KOPT-K1 (cell line): ENCODE data around the gene POLD4.

Experiments used
- H3K27ac ChIP-seq: fragments of 200-600 bp; sonication (generic); 2 replicates; pipeline ENCODE4 v1.5.1; 2016; ENCODE audit warnings: antibody characterized with exemption, mild to moderate bottlenecking, low read depth, low read length; ENCODE audit not compliant: poor library complexity, severe bottlenecking
- H3K36me3 ChIP-seq: fragments of 200-600 bp; sonication (generic); 2 replicates; pipeline ENCODE4 v1.5.1; 2017; ENCODE audit warnings: antibody characterized with exemption, mild to moderate bottlenecking, low read length, moderate library complexity; ENCODE audit not compliant: insufficient read depth
- H3K9me3 ChIP-seq: fragments of 200-600 bp; sonication (generic); 2 replicates; pipeline ENCODE4 v1.5.1; 2017; ENCODE audit warnings: antibody characterized with exemption, low read length, mild to moderate bottlenecking; ENCODE audit not compliant: insufficient read depth, poor library complexity, severe bottlenecking

The POLD4 gene

GRCh38 chr11:67368621-67369020, 15.3 kb upstream of the POLD4 start:
- Histone ChIP-seq H3K36me3 (no peaks in the 10 kb centered on the region), H3K27ac (no peak overlapping the region), H3K9me3 (no peaks in the 10 kb centered on the region)

GRCh38 chr11:67367761-67368227, 14.4 kb upstream of the POLD4 start:
- no peaks in the 10 kb centered on the region for H3K9me3 ChIP-seq
- no peak overlapping the region for H3K27ac ChIP-seq
- H3K36me3 ChIP-seq = no peaks in the 10 kb centered on the region

- Histone ChIP-seq H3K9me3 (no peaks in the 10 kb centered on the region), H3K27ac (no peak overlapping the region), H3K36me3 (no peaks in the 10 kb centered on the region)
Measured at GRCh38 chr11:67366961-67367760, 13.8 kb upstream of the POLD4 start.

GRCh38 chr11:67366546-67366945, 13.2 kb upstream of the POLD4 start:
- Histone ChIP-seq H3K27ac (no peak overlapping the region), H3K36me3 (no peaks in the 10 kb centered on the region), H3K9me3 (no peaks in the 10 kb centered on the region)

- no peak overlapping the region for H3K27ac ChIP-seq
- no peaks in the 10 kb centered on the region for H3K9me3 ChIP-seq
- no peaks in the 10 kb centered on the region for H3K36me3 ChIP-seq
Measured at GRCh38 chr11:67365736-67366444, 12.5 kb upstream of the POLD4 start.

- H3K9me3 ChIP-seq = no peaks in the 10 kb centered on the region
- H3K27ac ChIP-seq = no peak overlapping the region
- H3K36me3 ChIP-seq = no peaks in the 10 kb centered on the region
Measured at GRCh38 chr11:67364783-67365722, 11.7 kb upstream of the POLD4 start.

GRCh38 chr11:67364169-67364568, 10.8 kb upstream of the POLD4 start:
- no peak overlapping the region for H3K27ac ChIP-seq
- no peaks in the 10 kb centered on the region for H3K9me3 ChIP-seq

GRCh38 chr11:67357831-67358670, 4.7 kb upstream of the POLD4 start:
- Histone ChIP-seq H3K9me3 (no peaks in the 10 kb centered on the region), H3K27ac (no peak overlapping the region), H3K36me3 (no peaks in the 10 kb centered on the region)

More at GRCh38 chr11:67364169-67364568, 10.8 kb upstream of the POLD4 start:
- H3K36me3 ChIP-seq = no peaks in the 10 kb centered on the region

GRCh38 chr11:67356864-67357561, 3.7 kb upstream of the POLD4 start:
- no peaks in the 10 kb centered on the region for H3K9me3 ChIP-seq
- H3K27ac ChIP-seq = peak overlapping the region; percentile 24
- no peaks in the 10 kb centered on the region for H3K36me3 ChIP-seq

- Histone ChIP-seq H3K36me3 (no peaks in the 10 kb centered on the region), H3K27ac (peak overlapping the region; percentile 24), H3K9me3 (no peaks in the 10 kb centered on the region)
Measured at GRCh38 chr11:67356387-67356863, 3.1 kb upstream of the POLD4 start.

GRCh38 chr11:67355794-67356386, 2.5 kb upstream of the POLD4 start:
- Histone ChIP-seq H3K9me3 (no peaks in the 10 kb centered on the region), H3K27ac (peak overlapping the region; percentile 24), H3K36me3 (no peaks in the 10 kb centered on the region)

GRCh38 chr11:67355023-67355793, 1.9 kb upstream of the POLD4 start:
- Histone ChIP-seq H3K36me3 (no peaks in the 10 kb centered on the region), H3K27ac (peak overlapping the region; percentile 23), H3K9me3 (no peaks in the 10 kb centered on the region)
